ENCODE measurements around the gene MORC3.
"Not testable (repeated sequence)": the region's sequence is repeated elsewhere in the genome, so short reads cannot be mapped to it uniquely, and the experiment has no call there.

The MORC3 gene

GRCh38 chr21:36325373-36326010 lies 5.5 kb downstream of the MORC3 start:
- peak; percentile 9 for FAIRE-seq

- no peak for FAIRE-seq
Measured at GRCh38 chr21:36330904-36331303, 10.9 kb downstream of the MORC3 start.

GRCh38 chr21:36337099-36337509 lies 17.1 kb downstream of the MORC3 start:
- no peak for FAIRE-seq

- no peak for FAIRE-seq
Measured at GRCh38 chr21:36338975-36339374, 19.0 kb downstream of the MORC3 start.

- not testable (repeated sequence) for FAIRE-seq
Measured at GRCh38 chr21:36342581-36342980, 22.6 kb downstream of the MORC3 start.

- FAIRE-seq, result no peak
Measured at GRCh38 chr21:36344931-36345330, 24.9 kb downstream of the MORC3 start.

GRCh38 chr21:36347278-36347961 lies 27.4 kb downstream of the MORC3 start:
- no peak for FAIRE-seq

- FAIRE-seq, result no peak
Measured at GRCh38 chr21:36347962-36348328, 27.9 kb downstream of the MORC3 start.

GRCh38 chr21:36349315-36349714 lies 29.3 kb downstream of the MORC3 start:
- FAIRE-seq, result no peak

- no peak for FAIRE-seq
Measured at GRCh38 chr21:36350282-36350910, 30.4 kb downstream of the MORC3 start.

GRCh38 chr21:36354918-36355680 lies 35.1 kb downstream of the MORC3 start:
- peak; percentile 47 for FAIRE-seq

- FAIRE-seq, result no peak
Measured at GRCh38 chr21:36355868-36356267, 35.9 kb downstream of the MORC3 start.

GRCh38 chr21:36359185-36359584 lies 39.2 kb downstream of the MORC3 start:
- FAIRE-seq, result no peak

GRCh38 chr21:36369064-36369685 lies 49.2 kb downstream of the MORC3 start:
- FAIRE-seq, result no peak

GRCh38 chr21:36375994-36376393 lies 56.0 kb downstream of the MORC3 start:
- FAIRE-seq, result no peak

GRCh38 chr21:36377391-36377842 lies 57.4 kb downstream of the MORC3 start:
- FAIRE-seq, result no peak

GRCh38 chr21:36379251-36379650 lies 59.3 kb downstream of the MORC3 start:
- FAIRE-seq, result no peak

- no peak for FAIRE-seq
Measured at GRCh38 chr21:36381841-36382589, 62.0 kb downstream of the MORC3 start.

- not testable (repeated sequence) for FAIRE-seq
Measured at GRCh38 chr21:36382722-36383121, 62.7 kb downstream of the MORC3 start.

- no peak for FAIRE-seq
Measured at GRCh38 chr21:36384885-36385232, 64.9 kb downstream of the MORC3 start.

- no peak for FAIRE-seq
Measured at GRCh38 chr21:36385233-36386030, 65.4 kb downstream of the MORC3 start, which contains the start of gene CHAF1B. Gene CHAF1B (plus strand): TSS chr21:36385392. CDS start chr21:36386137, 745 bp downstream.
